D721Med (cell line): ENCODE measurements around the gene SLC4A1AP.

Source experiments
- DNase-seq: peaks from one replicate; pipeline ENCODE4 v3.0.0; 2011; ENCODE audit warnings: low spot score; ENCODE audit not compliant: insufficient read length
- FAIRE-seq: peaks from 2 replicates; lab custom pipeline; 2011; peaks lifted over from hg19 to GRCh38; lab: Jason Lieb, UNC
- TF ChIP-seq, protein P1 (sequence below): IDR thresholded peaks from 2 replicates; pipeline ENCODE4 v1.5.1; 2012; ENCODE audit warnings: mild to moderate bottlenecking, control low read depth; ENCODE audit not compliant: insufficient read depth; ENCODE audit errors: missing control alignments

Gene SLC4A1AP

GRCh38 chr2:27687232-27687631 lies 23.5 kb downstream of the SLC4A1AP start:
- TF ChIP-seq, protein P1, sequence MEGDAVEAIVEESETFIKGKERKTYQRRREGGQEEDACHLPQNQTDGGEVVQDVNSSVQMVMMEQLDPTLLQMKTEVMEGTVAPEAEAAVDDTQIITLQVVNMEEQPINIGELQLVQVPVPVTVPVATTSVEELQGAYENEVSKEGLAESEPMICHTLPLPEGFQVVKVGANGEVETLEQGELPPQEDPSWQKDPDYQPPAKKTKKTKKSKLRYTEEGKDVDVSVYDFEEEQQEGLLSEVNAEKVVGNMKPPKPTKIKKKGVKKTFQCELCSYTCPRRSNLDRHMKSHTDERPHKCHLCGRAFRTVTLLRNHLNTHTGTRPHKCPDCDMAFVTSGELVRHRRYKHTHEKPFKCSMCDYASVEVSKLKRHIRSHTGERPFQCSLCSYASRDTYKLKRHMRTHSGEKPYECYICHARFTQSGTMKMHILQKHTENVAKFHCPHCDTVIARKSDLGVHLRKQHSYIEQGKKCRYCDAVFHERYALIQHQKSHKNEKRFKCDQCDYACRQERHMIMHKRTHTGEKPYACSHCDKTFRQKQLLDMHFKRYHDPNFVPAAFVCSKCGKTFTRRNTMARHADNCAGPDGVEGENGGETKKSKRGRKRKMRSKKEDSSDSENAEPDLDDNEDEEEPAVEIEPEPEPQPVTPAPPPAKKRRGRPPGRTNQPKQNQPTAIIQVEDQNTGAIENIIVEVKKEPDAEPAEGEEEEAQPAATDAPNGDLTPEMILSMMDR = no peak
- DNase-seq (no peak), FAIRE-seq (no peak)

DNA sequence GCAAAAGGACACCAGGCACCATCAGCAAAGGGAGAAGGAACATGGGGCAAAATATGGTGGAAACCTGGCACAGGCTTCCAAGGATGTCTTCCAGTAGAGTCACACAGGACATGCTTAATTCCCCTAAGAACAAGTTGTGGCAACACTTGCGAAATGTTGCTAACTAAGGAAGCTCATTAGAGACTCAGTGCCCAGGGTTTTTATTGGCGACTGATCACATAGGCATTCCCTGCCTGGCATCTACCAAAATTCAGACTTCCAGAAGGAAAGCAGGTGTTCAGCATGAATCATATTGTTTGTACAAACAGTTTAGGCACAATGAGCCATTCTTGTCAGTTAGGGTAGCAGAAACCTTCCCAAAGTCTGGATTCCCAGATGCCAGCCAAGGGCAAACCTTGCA lies 25.7 kb downstream of the SLC4A1AP start:
- DNase-seq = no peak
- FAIRE-seq = no peak
- TF ChIP-seq, protein P1 = no peak

- FAIRE-seq = no peak
- TF ChIP-seq, protein P1 = no peak
Observed at GRCh38 chr2:27690052-27690451, 26.4 kb downstream of the SLC4A1AP start.

GRCh38 chr2:27697660-27698059 lies 34.0 kb downstream of the SLC4A1AP start:
- FAIRE-seq = no peak
- TF ChIP-seq, protein P1 = no peak
- no peak for DNase-seq

More at GRCh38 chr2:27690052-27690451, 26.4 kb downstream of the SLC4A1AP start:
- no peak for DNase-seq

GRCh38 chr2:27701676-27702075 lies 38.0 kb downstream of the SLC4A1AP start:
- FAIRE-seq = no peak
- DNase-seq = no peak

GRCh38 chr2:27702302-27702701 lies 38.6 kb downstream of the SLC4A1AP start:
- TF ChIP-seq, protein P1 = no peak
- DNase-seq (no peak), FAIRE-seq (no peak)

More at GRCh38 chr2:27701676-27702075, 38.0 kb downstream of the SLC4A1AP start:
- TF ChIP-seq, protein P1 = no peak

GRCh38 chr2:27703638-27704341 lies 40.1 kb downstream of the SLC4A1AP start:
- peak; percentile 46 for DNase-seq
- TF ChIP-seq, protein P1 = peak; percentile 95
- no peak for FAIRE-seq
